Activated CD4-positive, CD25-positive, alpha-beta regulatory T cell treated with anti-CD3 and anti-CD28 coated beads, Interleukin-2, amount 50 U/mL, for 72 hours (primary cell): Measurements from ENCODE around the gene TSHR.
A peak's percentile ranks its signal among the peaks of the same experiment; 100 is the strongest.
"Not testable (repeated sequence)": the region's sequence is repeated elsewhere in the genome, so short reads cannot be mapped to it uniquely, and the experiment has no call there.

Experiments
- DNase-seq: peaks from one replicate; pipeline ENCODE4 v3.0.0; 2021

Gene TSHR

GRCh38 chr14:80955416-80955941 is at the start of gene TSHR:
Gene TSHR (plus strand): TSS chr14:80955621. CDS start chr14:80955681, 60 bp downstream.
- peak; percentile 42 for DNase-seq

GRCh38 chr14:80906336-80906735 is 49.1 kb upstream of the TSHR start:
- no peak for DNase-seq

GRCh38 chr14:80906946-80907345 is 48.5 kb upstream of the TSHR start:
- DNase-seq = no peak

- DNase-seq = not testable (repeated sequence)
Measured at GRCh38 chr14:80912013-80912412, 43.4 kb upstream of the TSHR start.

- no peak for DNase-seq
Measured at GRCh38 chr14:80919622-80920021, 35.8 kb upstream of the TSHR start.

GRCh38 chr14:80923368-80923767 is 32.1 kb upstream of the TSHR start:
- no peak for DNase-seq

GRCh38 chr14:80924365-80925103 is 30.9 kb upstream of the TSHR start:
- DNase-seq = no peak

GRCh38 chr14:80926397-80927082 is 28.9 kb upstream of the TSHR start:
- no peak for DNase-seq

GRCh38 chr14:80927083-80927989 is 28.1 kb upstream of the TSHR start:
- no peak for DNase-seq

GRCh38 chr14:80930095-80930494 is 25.3 kb upstream of the TSHR start:
- no peak for DNase-seq

- no peak for DNase-seq
Measured at GRCh38 chr14:80930836-80931389, 24.5 kb upstream of the TSHR start.

- no peak for DNase-seq
Measured at GRCh38 chr14:80933282-80933681, 22.1 kb upstream of the TSHR start.

- no peak for DNase-seq
Measured at GRCh38 chr14:80933686-80934085, 21.7 kb upstream of the TSHR start.

- DNase-seq = no peak
Measured at GRCh38 chr14:80940146-80940545, 15.3 kb upstream of the TSHR start.

- DNase-seq = peak; percentile 80
Measured at GRCh38 chr14:80941241-80942185, 13.9 kb upstream of the TSHR start, which contains the start of gene CEP128. Gene CEP128 (minus strand): TSS chr14:80941738.

GRCh38 chr14:80942191-80942600 is 13.2 kb upstream of the TSHR start:
- DNase-seq = no peak

- DNase-seq = no peak
Measured at GRCh38 chr14:80944861-80945617, 10.4 kb upstream of the TSHR start.

GRCh38 chr14:80946187-80946586 is 9.2 kb upstream of the TSHR start:
- DNase-seq = no peak

GRCh38 chr14:80946797-80947196 is 8.6 kb upstream of the TSHR start:
- DNase-seq = no peak

- no peak for DNase-seq
Measured at GRCh38 chr14:80948291-80948690, 7.1 kb upstream of the TSHR start.

- DNase-seq = no peak
Measured at GRCh38 chr14:80951491-80951890, 3.9 kb upstream of the TSHR start.
